ENCODE measurements around the gene BTK. TPM values are rescaled to one million over a fixed set of nuclear protein-coding genes. Genes with fewer than 3 reads are reported as not detected.

Gene BTK
- not detected in 2 replicates for total RNA-seq

DNA sequence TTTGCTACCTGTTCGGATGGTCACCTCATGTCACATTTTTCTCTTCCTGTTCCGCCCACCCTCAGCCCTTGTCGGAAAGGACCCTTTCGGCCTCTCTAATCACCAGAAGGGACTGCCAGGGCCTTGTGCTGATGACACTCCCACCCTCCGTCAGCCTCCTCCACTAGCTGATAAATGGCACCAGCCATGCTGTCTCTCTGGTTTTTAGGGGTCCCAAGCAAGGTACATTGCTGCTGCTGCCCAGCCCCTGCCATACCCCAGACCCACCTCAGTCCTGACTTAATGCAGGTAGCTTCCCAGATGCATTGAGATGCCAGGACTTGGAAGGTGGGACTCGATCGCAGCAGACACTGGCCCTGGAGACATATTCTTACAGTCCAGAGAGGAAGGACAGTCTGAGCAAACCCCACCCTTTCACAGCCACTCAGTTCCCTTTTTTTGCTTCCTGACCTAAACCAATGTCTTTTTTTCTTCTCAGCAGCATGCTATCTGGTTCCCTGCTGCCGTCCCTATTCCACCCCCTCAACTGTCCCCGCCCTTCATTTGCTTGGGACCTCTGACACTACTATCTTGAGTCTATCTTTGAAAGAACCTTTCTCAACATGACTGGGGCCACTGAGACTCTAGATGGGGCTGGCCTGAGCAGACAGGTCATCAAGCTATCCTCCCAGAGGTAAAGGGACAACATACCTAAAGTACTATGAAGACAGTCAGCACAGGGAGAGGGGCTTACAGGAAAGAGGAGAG is at the start of gene BTK:
Gene BTK, minus strand, starts transcription at position 397 of the 747 bp plus-strand sequence. CDS start 10,907 bp downstream, outside the sequence.

DNA sequence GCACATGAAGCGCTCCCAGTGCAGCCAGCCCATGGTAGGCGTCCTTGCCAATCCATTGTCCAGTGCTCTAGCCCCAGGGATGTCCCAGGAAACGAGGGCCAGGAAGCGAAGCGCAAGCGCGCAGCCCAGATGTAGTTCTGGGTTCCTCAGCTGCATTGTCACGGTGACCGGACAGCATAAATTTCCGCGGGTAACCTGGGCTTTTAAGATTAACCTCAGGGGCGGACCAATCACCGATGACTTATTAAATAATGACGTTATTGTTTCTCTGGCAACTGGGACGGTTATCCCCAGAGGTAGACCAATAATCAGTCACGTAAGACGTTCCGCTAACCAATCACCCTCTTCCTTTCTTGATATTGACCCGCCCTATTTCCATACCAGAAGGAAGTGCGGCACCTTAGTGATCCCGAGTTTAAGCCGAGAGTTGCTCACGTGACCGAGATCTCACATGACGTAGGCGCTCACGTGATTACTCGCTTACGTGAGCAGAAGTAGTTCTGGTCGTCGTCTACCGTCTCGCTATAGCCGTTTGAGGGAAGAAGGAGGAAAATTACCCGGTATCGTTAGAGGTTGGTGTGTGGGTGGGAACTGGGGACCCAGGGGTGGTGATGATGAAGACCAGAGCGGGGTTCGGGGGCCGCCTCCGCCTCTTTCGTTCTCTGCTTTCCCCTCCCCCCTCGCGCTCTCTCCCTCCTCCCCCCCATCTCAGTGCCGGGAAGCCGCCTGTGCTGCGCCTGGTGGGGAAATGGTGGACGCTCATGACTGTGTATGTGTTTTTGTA is 21.9 kb upstream of the BTK start, which contains the start of the genes GLA and HNRNPH2:
Gene GLA, minus strand, starts transcription at position 178 of the 784 bp plus-strand sequence. Its CDS starts 22 bp downstream, at position 156.
Gene HNRNPH2, plus strand, starts transcription at position 475 of the 784 bp plus-strand sequence. CDS start 3,767 bp downstream, outside the sequence.

DNA sequence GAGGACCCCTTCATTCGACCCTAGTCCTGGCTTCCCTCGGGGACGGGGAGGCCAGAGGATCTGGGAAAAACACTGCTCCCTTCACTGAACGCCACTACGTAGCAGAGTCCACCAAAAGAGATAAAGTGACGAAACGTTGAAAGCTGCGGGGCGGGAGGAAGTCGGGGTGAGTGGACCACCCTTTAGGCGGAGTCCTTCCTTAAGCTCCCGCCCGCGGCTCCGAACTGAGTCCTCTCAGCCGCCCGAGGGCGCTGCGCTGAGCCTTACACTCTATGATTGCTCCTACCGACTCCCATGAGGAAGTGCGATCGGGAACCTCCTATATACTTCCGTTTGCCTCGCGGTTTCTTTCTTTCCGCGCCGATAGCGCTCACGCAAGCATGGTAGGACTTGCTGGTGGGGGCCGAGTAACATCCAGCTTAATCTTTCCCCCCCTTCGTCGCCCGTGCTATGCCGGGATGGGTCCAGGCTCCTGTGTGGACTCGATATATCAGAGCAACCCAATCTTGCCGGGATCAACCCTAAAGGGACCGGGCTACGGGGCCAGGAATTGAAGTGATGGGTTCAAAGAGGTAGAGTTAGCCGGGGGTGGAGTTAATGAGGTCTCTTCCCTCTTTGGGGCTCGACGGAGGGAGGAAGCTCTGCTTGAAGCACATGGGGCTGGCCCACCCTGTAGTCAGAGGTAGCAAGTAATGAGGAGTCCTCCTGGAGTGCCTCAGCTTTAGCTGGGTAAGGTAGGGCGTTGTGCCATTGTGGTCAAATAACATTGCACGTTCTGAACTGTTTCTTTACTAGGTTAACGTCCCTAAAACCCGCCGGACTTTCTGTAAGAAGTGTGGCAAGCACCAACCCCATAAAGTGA is 4.9 kb upstream of the BTK start, which contains the start of gene RPL36A:
Gene RPL36A, plus strand, starts transcription at position 348 of the 862 bp plus-strand sequence. Its CDS starts 33 bp downstream, at position 381.

DNA sequence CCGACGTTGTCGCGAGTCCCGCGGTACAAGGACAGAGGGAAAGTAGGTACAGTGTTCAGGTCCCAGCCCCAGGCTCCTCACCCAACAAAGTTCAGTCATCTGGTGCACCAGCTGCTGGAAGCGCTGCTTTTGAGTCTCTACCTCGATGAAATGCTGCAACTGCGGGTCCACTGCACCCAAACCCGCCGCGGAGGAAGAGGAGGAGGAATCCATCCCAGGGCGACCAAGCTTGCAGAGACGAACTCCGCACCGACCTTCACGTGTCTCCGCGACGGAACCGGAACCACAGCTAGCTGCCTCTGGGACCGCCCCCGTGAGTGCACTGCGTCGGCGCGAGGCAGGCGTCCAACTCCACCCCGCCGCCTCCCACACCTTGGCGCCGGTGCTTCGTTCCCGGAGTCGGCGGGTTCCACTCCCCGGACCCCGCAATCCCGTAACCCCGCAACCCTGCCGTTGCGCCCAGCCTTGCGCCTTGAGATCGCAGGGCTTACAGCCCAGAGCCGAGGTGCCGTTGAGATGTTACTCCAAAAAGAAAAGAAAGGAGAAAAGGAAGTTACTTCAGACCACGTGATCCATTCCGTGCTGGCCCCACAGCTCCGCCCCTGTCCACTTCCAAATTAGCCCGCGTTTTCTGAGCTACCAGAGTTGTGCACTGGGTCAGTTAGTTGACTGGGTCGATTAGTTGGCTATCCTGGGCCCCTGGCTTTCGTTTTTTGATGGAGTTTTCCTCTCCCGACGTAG is 37.4 kb downstream of the BTK start, which contains the start of gene TIMM8A:
Gene TIMM8A, minus strand, starts transcription at position 291 of the 741 bp plus-strand sequence. Its CDS starts 78 bp downstream, at position 213.

Small RNA genes within 50 kb of the gene (small RNA-seq; reads per million reads assigned to genes)
- gene RNU6-934P, result not detected

Other genes with a start within 250 kb of the BTK start
- gene DRP2, start 166.4 kb downstream of the BTK start, total RNA-seq, result 3.0 and 3.4 TPM in 2 replicates
- 0.16 TPM in 1 of 2 replicates, not detected in the other for gene TAF7L, start 94.9 kb downstream of the BTK start, total RNA-seq
- gene TIMM8A, start 37.4 kb downstream of the BTK start, total RNA-seq, result 2.7 and 4.7 TPM in 2 replicates
- gene RPL36A, start 4.8 kb upstream of the BTK start, total RNA-seq, result 270 and 465 TPM in 2 replicates
- gene GLA, start 21.7 kb upstream of the BTK start, total RNA-seq, result 11.0 and 13.4 TPM in 2 replicates
- 55.3 and 60.6 TPM in 2 replicates for gene HNRNPH2, start 22.0 kb upstream of the BTK start, total RNA-seq
- gene ARMCX4, start 99.3 kb upstream of the BTK start, total RNA-seq, result 3.9 and 7.5 TPM in 2 replicates
- 56.1 and 59.1 TPM in 2 replicates for gene ARMCX1, start 164.4 kb upstream of the BTK start, total RNA-seq
- 30.3 and 35.0 TPM in 2 replicates for gene ARMCX6, start 231.8 kb upstream of the BTK start, total RNA-seq
- 81.5 and 82.8 TPM in 2 replicates for gene ARMCX3, start 237.0 kb upstream of the BTK start, total RNA-seq

All from hair follicle dermal papilla cell (primary cell).